GM12878 (cell line): Measurements from ENCODE around the gene PTPN22.

Experiments used
- CTCF ChIP-seq, 3 experiments: IDR thresholded peaks in 2 of 3; conservative IDR thresholded peaks in 1 of 3; 2 replicates each; pipeline ENCODE4 v1.5.1; 2011; ENCODE audit warnings: low read depth in 3 of 3, low read length in 3 of 3, mild to moderate bottlenecking in 3 of 3, control low read depth in 2 of 3, moderate library complexity in 2 of 3, inconsistent platforms in 1 of 3, mixed read lengths in 1 of 3; ENCODE audit not compliant: control insufficient read depth in 2 of 3, insufficient read depth in 1 of 3; ENCODE audit errors: extremely low read depth in 1 of 3
- EZH2 ChIP-seq: IDR thresholded peaks from 2 replicates; pipeline ENCODE4 v1.6.1; 2012; ENCODE audit warnings: low read depth, mild to moderate bottlenecking, control low read depth, inconsistent platforms, low read length, borderline replicate concordance; ENCODE audit not compliant: control insufficient read depth
- JUND ChIP-seq: IDR thresholded peaks from 2 replicates; pipeline ENCODE4 v1.6.1; 2012; ENCODE audit warnings: low read depth, mild to moderate bottlenecking, low read length, improper control_type of control experiment, moderate library complexity
- MAX ChIP-seq: IDR thresholded peaks from 2 replicates; pipeline ENCODE4 v1.6.1; 2012; ENCODE audit warnings: low read depth, low read length, improper control_type of control experiment
- MYC ChIP-seq: IDR thresholded peaks from 2 replicates; pipeline ENCODE4 v1.6.1; 2011; ENCODE audit warnings: mild to moderate bottlenecking, low read length, moderate library complexity, inconsistent platforms; ENCODE audit not compliant: insufficient read depth, insufficient replicate concordance, insufficient read length, severe bottlenecking
- POLR2AphosphoS5 ChIP-seq: IDR thresholded peaks from 2 replicates; pipeline ENCODE4 v1.6.1; 2011; ENCODE audit warnings: mild to moderate bottlenecking, low read length, inconsistent platforms
- SRF ChIP-seq, 2 experiments: IDR thresholded peaks; 2 replicates each; pipeline ENCODE4 v1.6.1; 2011; ENCODE audit warnings: low read depth in 2 of 2, low read length in 2 of 2, mild to moderate bottlenecking in 1 of 2, moderate library complexity in 1 of 2
- TCF3 ChIP-seq: IDR thresholded peaks from 2 replicates; pipeline ENCODE4 v1.6.1; 2012; ENCODE audit warnings: low read depth, mild to moderate bottlenecking, low read length, borderline replicate concordance; ENCODE audit not compliant: insufficient read depth
- YY1 ChIP-seq: IDR thresholded peaks from 2 replicates; pipeline ENCODE4 v1.6.1; 2011; ENCODE audit warnings: low read depth, mild to moderate bottlenecking, low read length
- ZBTB11 ChIP-seq: fragments of 450-650 bp; formaldehyde crosslinking; IDR thresholded peaks from 2 replicates; pipeline ENCODE4 v1.5.0; 2022; ENCODE audit warnings: mild to moderate bottlenecking, missing genetic modification characterization
- ZBTB40 ChIP-seq: fragments of 450-650 bp; IDR thresholded peaks from 2 replicates; pipeline ENCODE4 v1.6.1; 2016; ENCODE audit warnings: mild to moderate bottlenecking, moderate library complexity, borderline replicate concordance
- ZNF24 ChIP-seq: fragments of 450-650 bp; IDR thresholded peaks from 2 replicates; pipeline ENCODE4 v1.6.1; 2017; ENCODE audit warnings: antibody characterized with exemption, mild to moderate bottlenecking
- TF ChIP-seq, protein P1 (sequence below): IDR thresholded peaks from 2 replicates; pipeline ENCODE4 v1.6.1; 2012; ENCODE audit warnings: low read depth, low read length, improper control_type of control experiment

GRCh38 chr1:113768916-113769600 lies 102.5 kb downstream of the PTPN22 start:
- TF ChIP-seq CTCF (IDR thresholded peaks at IDR 0.05 in 2 of 3, conservative IDR thresholded peaks at IDR 0.05 in 1 of 3; ENCODE audit: control insufficient read depth in 2 of 3, extremely low read depth in 1 of 3, insufficient read depth in 1 of 3, low read depth in 3 of 3, low read length in 3 of 3) (no peak), ZBTB40 (no peak), ZNF24 (no peak), POLR2AphosphoS5 (no peak), TCF3 (no peak), EZH2 (no peak), MYC (no peak), ZBTB11 (CRISPR knock-in tag) (no peak), SRF (IDR thresholded peaks at IDR 0.05; ENCODE audit: low read depth in 2 of 2, low read length in 2 of 2) (no peak), JUND (no peak), YY1 (no peak), MAX (no peak)
- TF ChIP-seq, protein P1, sequence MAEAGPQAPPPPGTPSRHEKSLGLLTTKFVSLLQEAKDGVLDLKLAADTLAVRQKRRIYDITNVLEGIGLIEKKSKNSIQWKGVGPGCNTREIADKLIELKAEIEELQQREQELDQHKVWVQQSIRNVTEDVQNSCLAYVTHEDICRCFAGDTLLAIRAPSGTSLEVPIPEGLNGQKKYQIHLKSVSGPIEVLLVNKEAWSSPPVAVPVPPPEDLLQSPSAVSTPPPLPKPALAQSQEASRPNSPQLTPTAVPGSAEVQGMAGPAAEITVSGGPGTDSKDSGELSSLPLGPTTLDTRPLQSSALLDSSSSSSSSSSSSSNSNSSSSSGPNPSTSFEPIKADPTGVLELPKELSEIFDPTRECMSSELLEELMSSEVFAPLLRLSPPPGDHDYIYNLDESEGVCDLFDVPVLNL: no peak
